Measurements from ENCODE around the gene ARID4B. TPM values are rescaled to one million over a fixed set of nuclear protein-coding genes. Genes with fewer than 3 reads are reported as not detected.

ARID4B gene
- total and polyA plus RNA-seq, 2 donors (not counting 3 experiments of a cell fraction or from before 2014, with no cell fraction given): 6.7 to 40.7 TPM

DNA sequence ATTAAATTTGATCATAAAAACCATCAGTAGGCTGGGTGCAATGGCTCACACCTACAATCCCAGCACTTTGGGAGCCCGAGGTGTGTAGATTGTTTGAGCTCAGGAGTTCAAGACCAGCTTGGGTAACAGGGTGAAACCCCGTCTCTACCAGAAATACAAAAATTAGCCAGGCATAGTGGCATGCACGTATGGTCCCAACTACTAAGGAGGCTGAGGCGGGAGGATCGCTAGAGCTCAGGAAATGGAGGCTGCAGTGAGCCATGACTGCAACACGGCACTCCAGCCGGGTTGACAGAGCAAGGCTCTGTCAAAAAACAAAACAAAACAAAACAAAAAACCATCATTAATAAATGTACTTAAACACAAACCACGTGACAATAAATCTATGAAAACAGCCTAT, 61.0 kb downstream of the ARID4B start:
- CTCF ChIA-PET: interaction anchor here (1.0 kb wide), 1 partner anchor 37 kb away, joined by 3 read pairs; no protein-coding TSS in a partner anchor
- H3K4me2 ChIP-seq (ENCODE audit: insufficient read depth, low read length): no peak overlapping the region
- TF ChIP-seq JUN (IDR thresholded peaks at IDR 0.05; ENCODE audit: borderline replicate concordance, insufficient read depth, insufficient read length, low read depth) (no peak), POLR2AphosphoS5 (IDR thresholded peaks at IDR 0.05; ENCODE audit: insufficient read depth, low read depth, low read length) (no peak), MYC (IDR thresholded peaks at IDR 0.05; ENCODE audit: low read depth, low read length) (no peak), POLR2A (IDR thresholded peaks at IDR 0.05; ENCODE audit: low read depth, low read length) (no peak), EZH2 (IDR thresholded peaks at IDR 0.05; ENCODE audit: borderline replicate concordance, low read depth, low read length, severe bottlenecking) (no peak), GATA2 (IDR thresholded peaks at IDR 0.05; ENCODE audit: insufficient read depth, insufficient read length, low read depth, low read length) (no peak), FOS (IDR thresholded peaks at IDR 0.05; ENCODE audit: borderline replicate concordance, insufficient read depth, low read length) (no peak)
- TF ChIP-seq, protein P1, sequence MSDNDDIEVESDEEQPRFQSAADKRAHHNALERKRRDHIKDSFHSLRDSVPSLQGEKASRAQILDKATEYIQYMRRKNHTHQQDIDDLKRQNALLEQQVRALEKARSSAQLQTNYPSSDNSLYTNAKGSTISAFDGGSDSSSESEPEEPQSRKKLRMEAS (IDR thresholded peaks at IDR 0.05; ENCODE audit: insufficient read depth, insufficient read length): no peak
- TF ChIP-seq, protein P2, sequence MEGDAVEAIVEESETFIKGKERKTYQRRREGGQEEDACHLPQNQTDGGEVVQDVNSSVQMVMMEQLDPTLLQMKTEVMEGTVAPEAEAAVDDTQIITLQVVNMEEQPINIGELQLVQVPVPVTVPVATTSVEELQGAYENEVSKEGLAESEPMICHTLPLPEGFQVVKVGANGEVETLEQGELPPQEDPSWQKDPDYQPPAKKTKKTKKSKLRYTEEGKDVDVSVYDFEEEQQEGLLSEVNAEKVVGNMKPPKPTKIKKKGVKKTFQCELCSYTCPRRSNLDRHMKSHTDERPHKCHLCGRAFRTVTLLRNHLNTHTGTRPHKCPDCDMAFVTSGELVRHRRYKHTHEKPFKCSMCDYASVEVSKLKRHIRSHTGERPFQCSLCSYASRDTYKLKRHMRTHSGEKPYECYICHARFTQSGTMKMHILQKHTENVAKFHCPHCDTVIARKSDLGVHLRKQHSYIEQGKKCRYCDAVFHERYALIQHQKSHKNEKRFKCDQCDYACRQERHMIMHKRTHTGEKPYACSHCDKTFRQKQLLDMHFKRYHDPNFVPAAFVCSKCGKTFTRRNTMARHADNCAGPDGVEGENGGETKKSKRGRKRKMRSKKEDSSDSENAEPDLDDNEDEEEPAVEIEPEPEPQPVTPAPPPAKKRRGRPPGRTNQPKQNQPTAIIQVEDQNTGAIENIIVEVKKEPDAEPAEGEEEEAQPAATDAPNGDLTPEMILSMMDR (IDR thresholded peaks at IDR 0.05; ENCODE audit: extremely low read depth in 1 of 2, insufficient read depth in 1 of 2, low read depth in 1 of 2, low read length in 2 of 2): no peak
- H2AFZ ChIP-seq (ENCODE audit: low read depth, low read length): no peak overlapping the region
- no peak for FAIRE-seq
- no peaks in the 10 kb centered on the region for H3K36me3 ChIP-seq (ENCODE audit: control insufficient read depth in 2 of 2, extremely low read depth in 1 of 2, insufficient read depth in 2 of 2, low read length in 2 of 2)
- no peak overlapping the region for H3K27ac ChIP-seq (ENCODE audit: insufficient read depth, low read depth, low read length)
- BruUV-seq (replicated peaks): no TSS peak
- peaks cover 21% of the 10 kb centered on the region for H4K20me1 ChIP-seq (replicated peaks; ENCODE audit: control insufficient read depth, extremely low read depth, insufficient read depth, low read length)
- POLR2A ChIA-PET: no interaction called here
- H3K9me3 ChIP-seq (replicated peaks; ENCODE audit: control insufficient read depth, insufficient read depth, low read length): no peaks in the 10 kb centered on the region
- no peaks in the 10 kb centered on the region for H3K9me1 ChIP-seq (replicated peaks; ENCODE audit: control insufficient read depth, extremely low read depth, insufficient read depth, low read length)
- H3K4me1 ChIP-seq (ENCODE audit: control insufficient read depth, extremely low read depth, insufficient read depth, low read length): no peaks in the 10 kb centered on the region
- peaks cover 71% of the 10 kb centered on the region for H3K79me2 ChIP-seq (ENCODE audit: control insufficient read depth, insufficient read depth, low read length)
- DNase-seq (ENCODE audit: low read depth, low spot score): no peak
- no peak overlapping the region for H3K9ac ChIP-seq (replicated peaks; ENCODE audit: extremely low read depth, insufficient read depth, low read length)
- intact Hi-C loops (cut with micrococcal nuclease): no loop called here
- no peak overlapping the region for H3K4me3 ChIP-seq (replicated peaks in 1 of 3; ENCODE audit: insufficient read depth in 1 of 3, low read depth in 1 of 3, low read length in 3 of 3)
- dilution Hi-C loops (cut with MboI; ENCODE audit: extremely low pct_ligation_motif_present, low sequenced_read_pairs): no loop called here
- H3K27me3 ChIP-seq (ENCODE audit: control insufficient read depth in 2 of 2, insufficient read depth in 2 of 2, low read length in 2 of 2): no peaks in the 10 kb centered on the region
